Activated naive CD4-positive, alpha-beta T cell (primary cell): Measurements from ENCODE around the gene RNF213.

Experiments used
- DNase-seq, 4 experiments: peaks; one replicate each; lab custom pipeline; 2025; lab: John Stamatoyannopoulos, UW

The RNF213 gene

GRCh38 chr17:80419255-80419654 is 158.6 kb downstream of the RNF213 start:
- no peak for DNase-seq

DNA sequence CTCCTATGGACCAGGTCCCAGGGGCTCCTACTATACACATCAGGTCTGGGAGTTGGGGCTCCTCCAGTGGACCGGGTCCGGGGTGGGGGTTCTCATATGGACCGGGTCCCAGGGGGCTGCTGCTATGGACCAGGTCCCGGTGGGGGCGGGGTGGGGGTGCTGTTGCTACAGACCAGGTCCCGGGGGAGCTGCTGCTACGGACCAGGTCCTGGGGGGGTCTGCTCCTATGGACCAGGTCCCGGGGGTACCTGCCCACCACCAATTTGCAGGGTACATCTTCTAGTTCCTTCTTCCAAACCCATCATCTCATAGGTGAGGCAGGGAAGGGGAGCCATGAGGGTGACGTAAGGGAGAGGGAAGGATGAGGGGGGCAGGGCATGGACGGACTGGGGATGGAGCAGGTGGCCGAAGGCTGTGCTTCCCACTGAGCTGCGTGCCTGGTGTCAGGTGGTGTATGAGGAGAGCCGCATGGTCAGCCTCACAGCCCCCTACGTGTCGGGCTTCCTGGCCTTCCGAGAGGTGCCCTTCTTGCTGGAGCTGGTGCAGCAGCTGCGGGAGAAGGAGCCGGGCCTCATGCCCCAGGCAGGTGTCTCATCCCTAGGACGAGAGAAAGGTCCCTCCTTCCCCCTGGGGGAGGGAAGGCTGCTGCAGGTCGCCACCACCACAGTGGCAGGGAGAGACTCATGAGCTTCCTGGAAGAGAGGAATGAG is 160.9 kb downstream of the RNF213 start:
- DNase-seq: no peak

GRCh38 chr17:80422276-80422675 is 161.6 kb downstream of the RNF213 start:
- no peak for DNase-seq

- DNase-seq: no peak
Measured at GRCh38 chr17:80422981-80423380, 162.3 kb downstream of the RNF213 start.

DNA sequence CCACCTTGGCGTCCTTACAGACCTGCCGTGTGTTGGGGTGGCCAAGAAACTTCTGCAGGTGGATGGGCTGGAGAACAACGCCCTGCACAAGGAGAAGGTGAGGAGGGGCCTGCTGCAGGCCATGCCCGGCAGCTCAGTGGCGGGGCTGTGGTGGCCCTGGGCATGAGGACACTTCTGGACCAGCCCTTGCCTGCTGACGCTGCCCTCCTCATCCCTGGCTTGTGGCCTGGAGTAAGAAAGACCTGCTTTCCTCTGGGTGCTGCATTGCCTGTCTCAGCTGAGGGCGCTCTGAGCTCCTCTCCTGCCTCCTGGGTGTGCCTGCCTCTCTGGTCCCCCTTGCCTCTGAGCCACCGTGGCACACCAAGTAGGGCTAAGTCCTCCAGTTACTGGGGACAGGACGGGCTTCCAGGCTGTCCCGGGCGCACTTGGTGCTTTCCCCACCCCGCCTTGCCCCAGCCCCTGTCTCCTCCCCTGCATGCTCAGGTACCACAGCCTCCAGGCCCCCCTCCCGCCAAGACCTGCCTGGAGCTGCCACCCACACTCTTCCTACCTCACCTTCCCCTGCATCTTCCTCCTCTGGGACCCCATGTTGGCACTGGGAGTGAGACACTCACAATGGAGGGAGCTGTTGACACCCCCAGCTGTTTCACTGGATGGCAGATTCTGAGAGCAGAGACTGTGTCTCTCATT is 163.0 kb downstream of the RNF213 start:
- no peak for DNase-seq

- DNase-seq: no peak
Measured at GRCh38 chr17:80424261-80424660, 163.6 kb downstream of the RNF213 start.

- no peak for DNase-seq
Measured at GRCh38 chr17:80424878-80425765, 164.5 kb downstream of the RNF213 start.

GRCh38 chr17:80425835-80426426 is 165.3 kb downstream of the RNF213 start:
- no peak for DNase-seq

DNA sequence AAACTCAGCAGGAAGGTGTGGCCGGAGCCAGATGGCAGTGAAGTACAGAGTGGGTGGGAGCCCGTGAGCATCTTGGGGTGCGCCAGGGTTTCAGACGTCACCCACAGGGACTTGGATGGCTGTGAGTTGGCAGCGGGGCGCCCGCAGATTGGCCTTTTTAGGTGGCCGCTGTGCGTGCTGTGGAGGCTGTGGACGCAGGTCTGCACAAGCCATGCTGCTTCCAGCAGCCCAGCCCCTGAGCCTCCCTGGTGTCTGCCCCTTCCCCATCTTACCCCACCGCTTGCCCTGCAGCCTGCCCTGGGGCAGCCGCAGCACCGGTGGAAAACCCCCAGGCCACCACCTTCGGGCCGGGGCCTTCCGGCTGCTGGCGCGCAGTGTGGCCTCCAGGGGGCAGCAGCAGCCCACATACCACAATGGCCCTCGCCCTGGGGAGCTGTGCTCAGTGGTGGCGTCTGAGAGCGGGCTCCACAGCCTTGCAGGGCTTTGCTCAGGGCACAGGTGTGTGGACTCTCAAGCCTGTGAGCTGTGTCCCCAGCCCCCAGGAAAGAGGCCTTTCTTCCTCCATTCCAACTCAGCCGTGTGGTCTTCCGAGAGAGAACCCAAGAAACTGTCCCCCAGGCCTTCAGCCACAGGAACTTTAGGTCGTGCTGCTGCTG is 166.1 kb downstream of the RNF213 start:
- DNase-seq: peak; percentile 79 to 84 (median 82)

DNA sequence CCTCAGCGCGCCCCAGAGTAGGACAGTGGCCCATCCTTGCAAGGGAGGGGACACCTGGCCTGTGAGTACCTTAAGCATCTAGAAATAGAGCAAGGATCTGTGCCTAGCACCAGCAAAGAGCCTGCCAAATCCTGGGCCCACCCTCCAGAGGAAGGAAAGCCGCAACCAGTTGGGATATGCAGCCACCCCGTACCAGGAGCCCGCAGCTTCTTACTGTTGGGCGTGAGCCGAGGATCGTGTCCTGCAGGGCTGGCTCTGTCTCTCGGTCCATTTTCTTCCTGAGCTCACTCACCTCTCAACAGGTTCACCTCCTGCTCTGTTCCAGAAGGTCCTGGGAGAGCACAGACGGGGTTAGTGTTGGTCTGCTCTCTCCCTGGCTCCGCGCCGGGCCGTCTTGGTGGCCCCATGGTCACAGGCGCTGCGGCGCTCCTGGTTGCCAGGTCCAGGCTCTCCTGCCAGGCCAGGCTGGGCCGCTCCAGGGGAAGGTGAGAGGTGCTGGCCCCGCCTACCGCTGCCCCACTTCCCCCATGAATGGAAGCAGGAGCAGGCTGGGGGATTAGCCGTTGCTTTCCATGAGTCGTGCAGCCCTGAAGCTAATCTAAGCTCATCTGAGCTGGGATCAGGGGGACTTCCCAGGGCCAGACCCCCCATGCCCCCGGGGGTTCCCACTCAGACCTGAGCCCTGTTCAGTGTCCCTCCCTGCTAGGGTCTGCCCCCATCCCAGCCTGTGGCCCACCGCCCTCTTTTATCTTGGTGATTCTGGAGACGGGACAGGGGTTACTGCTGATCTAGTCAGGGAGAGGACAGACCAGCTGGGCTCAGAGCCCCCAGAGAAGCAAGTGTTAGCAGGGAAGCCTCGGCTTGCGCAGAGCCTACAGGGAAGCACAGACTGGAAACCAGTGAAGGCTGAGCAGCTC is 167.0 kb downstream of the RNF213 start:
- DNase-seq: no peak

GRCh38 chr17:80428363-80428762 is 167.7 kb downstream of the RNF213 start:
- DNase-seq: no peak

DNA sequence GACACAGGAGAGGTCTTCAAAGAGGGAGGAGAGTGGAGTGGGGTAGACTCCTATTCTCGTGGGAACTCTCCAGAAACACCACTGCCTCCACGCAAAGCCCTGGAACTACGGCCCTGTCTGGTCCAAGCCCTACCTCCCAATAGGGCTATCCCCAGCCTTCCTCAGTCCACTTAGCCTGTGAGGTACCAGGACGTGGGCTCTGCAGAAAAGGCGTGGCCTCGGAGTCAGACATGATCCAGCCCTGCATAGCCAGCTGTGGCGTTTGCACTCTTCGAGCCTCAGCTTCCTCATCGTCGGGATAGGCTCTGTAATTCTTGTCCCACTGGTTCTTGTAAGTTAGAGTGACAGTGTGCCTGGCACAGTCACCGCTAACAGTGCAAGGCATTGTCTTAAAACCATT is 168.1 kb downstream of the RNF213 start:
- DNase-seq: no peak

- no peak for DNase-seq
Measured at GRCh38 chr17:80429356-80430275, 169.0 kb downstream of the RNF213 start.

- no peak for DNase-seq
Measured at GRCh38 chr17:80430446-80431245, 170.0 kb downstream of the RNF213 start.

- no peak for DNase-seq
Measured at GRCh38 chr17:80431246-80432195, 170.9 kb downstream of the RNF213 start.

GRCh38 chr17:80432350-80432955 is 171.8 kb downstream of the RNF213 start:
- DNase-seq: no peak

- no peak for DNase-seq
Measured at GRCh38 chr17:80432961-80433550, 172.4 kb downstream of the RNF213 start.
